ENCODE data around the gene SERPINI1.

GRCh38 chr3:167705840-167706239, 29.7 kb upstream of the SERPINI1 start:
- TF ChIP-seq CTCF (IDR thresholded peaks at IDR 0.05) (no peak), POLR2A (IDR thresholded peaks at IDR 0.05) (no peak)
